GM13977 (cell line): ENCODE measurements around the gene CMAS.
A peak's percentile ranks its signal among the peaks of the same experiment; 100 is the strongest.
"Not testable (repeated sequence)": the region's sequence is repeated elsewhere in the genome, so short reads cannot be mapped to it uniquely, and the experiment has no call there.

Experiments used
- DNase-seq: peaks from one replicate; pipeline ENCODE4 v3.0.0; 2012; ENCODE audit warnings: low spot score
- in situ Hi-C: fragments of 300-500 bp; cut with MboI; formaldehyde crosslinking; loops from one replicate; pipeline ENCODE4 v1.12.0; 2022; ENCODE audit warnings: low sequenced_read_pairs, low pct_unique_long_range_greater_than_20kb, mixed read lengths, inconsistent platforms; ENCODE audit not compliant: unreplicated experiment
- TF ChIP-seq, protein P1 (sequence below): IDR thresholded peaks from 2 replicates; pipeline ENCODE4 v1.5.1; 2012; ENCODE audit warnings: mild to moderate bottlenecking, control low read depth; ENCODE audit not compliant: insufficient read depth; ENCODE audit errors: extremely low read depth, missing control alignments

Gene CMAS

DNA sequence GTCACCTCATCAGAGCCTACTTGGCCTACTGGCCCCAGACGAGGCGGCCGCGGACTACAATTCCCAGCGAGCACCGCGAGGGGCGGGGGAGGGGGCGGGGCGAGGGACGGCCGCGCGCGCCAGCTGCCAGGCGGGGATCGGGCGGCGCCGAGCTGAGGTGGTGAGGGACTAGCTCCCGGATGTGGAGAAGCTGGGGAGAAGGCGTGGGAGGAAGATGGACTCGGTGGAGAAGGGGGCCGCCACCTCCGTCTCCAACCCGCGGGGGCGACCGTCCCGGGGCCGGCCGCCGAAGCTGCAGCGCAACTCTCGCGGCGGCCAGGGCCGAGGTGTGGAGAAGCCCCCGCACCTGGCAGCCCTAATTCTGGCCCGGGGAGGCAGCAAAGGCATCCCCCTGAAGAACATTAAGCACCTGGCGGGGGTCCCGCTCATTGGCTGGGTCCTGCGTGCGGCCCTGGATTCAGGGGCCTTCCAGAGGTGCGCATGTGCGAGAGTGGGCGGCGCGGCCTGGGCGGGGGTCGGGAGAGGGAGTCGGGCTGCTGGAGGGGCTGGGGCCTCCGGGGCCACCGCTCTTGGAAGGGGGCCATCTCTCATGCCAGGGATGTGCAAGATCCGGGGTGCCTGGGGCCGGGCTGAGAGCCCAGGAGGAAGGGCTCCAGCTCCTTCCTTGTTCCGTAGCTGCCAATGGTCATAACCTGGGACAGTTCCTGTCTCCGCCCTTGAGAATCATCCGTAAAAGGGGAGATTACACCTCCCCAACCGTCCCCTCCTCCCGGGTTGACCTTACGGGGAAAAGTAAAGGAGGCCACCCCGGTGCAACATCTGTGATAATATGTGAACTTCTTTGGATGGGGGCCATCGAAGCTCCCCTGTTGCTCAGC lies at the start of gene CMAS:
Gene CMAS (plus strand): TSS at position 129 of the 878 bp plus-strand sequence. CDS start 86 bp downstream, at position 215.
- in situ Hi-C loops: no loop called here
- peak; percentile 89 for DNase-seq
- TF ChIP-seq, protein P1, sequence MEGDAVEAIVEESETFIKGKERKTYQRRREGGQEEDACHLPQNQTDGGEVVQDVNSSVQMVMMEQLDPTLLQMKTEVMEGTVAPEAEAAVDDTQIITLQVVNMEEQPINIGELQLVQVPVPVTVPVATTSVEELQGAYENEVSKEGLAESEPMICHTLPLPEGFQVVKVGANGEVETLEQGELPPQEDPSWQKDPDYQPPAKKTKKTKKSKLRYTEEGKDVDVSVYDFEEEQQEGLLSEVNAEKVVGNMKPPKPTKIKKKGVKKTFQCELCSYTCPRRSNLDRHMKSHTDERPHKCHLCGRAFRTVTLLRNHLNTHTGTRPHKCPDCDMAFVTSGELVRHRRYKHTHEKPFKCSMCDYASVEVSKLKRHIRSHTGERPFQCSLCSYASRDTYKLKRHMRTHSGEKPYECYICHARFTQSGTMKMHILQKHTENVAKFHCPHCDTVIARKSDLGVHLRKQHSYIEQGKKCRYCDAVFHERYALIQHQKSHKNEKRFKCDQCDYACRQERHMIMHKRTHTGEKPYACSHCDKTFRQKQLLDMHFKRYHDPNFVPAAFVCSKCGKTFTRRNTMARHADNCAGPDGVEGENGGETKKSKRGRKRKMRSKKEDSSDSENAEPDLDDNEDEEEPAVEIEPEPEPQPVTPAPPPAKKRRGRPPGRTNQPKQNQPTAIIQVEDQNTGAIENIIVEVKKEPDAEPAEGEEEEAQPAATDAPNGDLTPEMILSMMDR: no peak

DNA sequence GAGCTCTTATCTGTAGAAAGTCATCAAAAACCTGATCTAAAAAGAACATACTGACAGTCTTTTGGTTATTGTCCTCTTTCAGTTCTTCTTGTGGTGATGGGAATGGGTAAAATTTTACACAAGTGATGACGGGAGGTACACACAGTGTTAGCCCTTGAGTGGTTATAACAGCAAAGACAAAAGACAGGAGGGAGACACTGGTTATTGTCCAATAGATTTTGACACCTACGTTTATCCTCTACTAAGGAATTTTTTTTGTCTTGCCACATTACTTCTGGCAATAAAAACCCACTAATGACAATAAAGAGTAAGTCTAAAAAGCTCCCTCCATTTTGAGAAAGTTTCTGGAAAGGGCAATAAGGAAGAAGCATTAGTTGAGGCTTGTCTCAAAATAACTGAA lies 47.7 kb upstream of the CMAS start:
- no peak for DNase-seq
- TF ChIP-seq, protein P1: no peak
- in situ Hi-C loops: no loop called here

DNA sequence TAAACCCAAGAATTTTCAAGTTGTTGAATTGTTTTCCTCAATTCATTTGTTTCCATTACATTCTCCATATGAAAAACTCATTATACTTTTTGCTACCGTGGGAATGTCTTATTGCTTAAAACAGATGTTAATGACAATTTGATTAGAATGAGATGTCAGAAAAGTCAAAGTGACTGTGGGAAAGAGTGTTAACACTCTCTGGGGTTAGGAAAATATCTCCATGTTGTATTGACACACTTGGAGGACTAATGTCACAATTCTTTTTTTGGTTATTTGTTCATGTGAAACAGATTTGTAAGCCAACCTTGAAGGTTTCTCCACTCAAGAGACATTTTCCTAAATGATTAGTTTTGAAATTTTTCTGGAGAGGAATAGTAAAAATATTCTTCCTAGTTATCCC lies 47.2 kb upstream of the CMAS start:
- TF ChIP-seq, protein P1: no peak
- DNase-seq: no peak
- in situ Hi-C loops: no loop called here

DNA sequence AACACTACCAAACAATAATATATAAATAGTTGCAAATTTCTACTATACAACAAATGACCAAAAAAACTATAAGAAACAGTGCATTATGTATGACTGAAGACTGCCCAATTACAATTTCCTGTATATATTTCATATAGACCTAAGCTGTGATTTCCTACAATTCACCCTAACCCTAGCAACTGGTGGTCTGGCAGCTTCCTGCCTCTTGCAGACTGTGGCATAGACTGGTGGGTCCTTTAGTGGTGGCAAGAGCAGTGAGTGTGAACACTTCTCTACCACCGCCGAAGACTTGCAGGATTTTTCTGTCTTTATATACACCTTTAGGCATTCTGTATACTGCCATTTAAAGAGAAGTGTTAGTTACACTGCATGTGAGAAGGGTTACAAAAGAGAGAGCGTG lies 43.6 kb upstream of the CMAS start:
- in situ Hi-C loops: loop anchor here (25.0 kb wide), 1 partner anchor 290 kb away; no protein-coding TSS in a partner anchor
- no peak for DNase-seq
- TF ChIP-seq, protein P1: no peak

DNA sequence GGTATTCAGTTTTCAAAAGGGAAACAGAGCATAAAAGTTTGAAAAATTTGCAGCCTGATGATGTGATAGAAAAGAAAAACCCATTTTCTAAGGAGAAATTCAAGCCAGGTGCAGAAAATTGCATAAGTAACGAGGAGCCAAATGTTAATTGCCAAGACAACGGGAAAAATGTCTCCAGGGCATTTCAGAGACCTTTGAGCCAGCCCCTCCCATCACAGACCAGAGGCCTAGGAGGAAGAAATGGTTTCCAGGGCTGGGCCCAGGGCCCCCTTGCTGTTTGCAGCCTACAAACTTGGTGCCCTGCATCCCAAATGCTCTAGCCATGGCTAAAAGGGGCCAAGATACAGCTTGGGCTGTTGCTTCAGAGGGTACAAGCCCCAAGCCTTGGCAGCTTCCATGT lies 38.2 kb upstream of the CMAS start:
- DNase-seq: not testable (repeated sequence)
- in situ Hi-C loops: loop anchor here (25.0 kb wide), 1 partner anchor 295 kb away; no protein-coding TSS in a partner anchor

DNA sequence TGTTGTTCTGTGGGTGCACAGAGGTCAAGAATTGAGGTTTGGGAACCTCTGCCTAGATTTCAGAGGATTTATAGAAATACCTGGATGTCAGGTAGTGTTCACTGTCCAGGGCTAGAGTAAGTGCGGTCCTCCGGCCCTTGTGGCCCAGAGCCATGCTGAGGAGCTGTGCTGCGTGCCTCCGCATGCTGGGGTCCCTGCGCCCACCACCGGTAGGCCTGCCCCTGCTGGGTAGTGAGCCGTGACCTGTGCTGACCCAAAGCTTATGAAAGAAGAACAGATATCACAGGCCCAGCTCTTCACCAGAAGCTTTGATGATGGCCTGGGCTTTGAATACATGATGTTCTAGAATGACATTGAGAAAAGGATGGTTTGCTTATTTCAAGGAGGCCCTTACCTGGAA lies 37.8 kb upstream of the CMAS start:
- TF ChIP-seq, protein P1: no peak
- in situ Hi-C loops: loop anchor here (25.0 kb wide), 1 partner anchor 296 kb away; no protein-coding TSS in a partner anchor
- DNase-seq: no peak

DNA sequence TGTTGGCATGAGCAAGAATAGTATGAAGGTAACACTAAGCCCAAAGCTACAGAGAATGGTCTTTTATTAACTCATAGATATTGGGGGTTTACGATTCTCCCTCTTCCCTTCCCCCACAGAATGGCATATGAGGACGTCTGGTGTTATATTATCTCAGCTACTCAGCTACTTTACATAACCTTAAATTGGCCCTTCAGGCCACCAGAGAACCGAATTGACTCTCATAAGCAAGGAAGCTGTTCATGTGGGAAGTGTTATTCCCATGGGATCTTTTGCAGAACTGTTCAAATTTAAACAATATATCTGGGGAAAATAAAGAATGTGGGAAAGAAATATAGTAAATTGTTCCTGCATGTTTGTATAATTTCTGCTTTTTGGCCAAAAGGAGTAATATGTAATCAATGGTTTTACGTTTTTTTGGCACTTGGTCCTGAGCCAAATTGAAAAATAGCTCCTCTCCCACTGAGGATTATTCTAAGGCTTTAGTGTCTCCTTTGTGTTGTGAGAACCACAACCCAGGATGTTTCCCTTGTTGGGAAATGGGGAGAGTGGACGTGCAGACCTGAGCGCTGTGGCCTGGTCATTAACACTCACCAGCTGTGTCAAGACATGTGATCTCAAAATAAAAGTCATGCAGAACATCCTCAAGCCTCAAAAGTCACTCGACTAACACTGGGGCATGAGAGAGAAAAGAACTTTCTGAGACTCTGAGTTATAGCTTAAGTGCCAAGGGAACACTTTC lies 31.8 kb upstream of the CMAS start:
- in situ Hi-C loops: loop anchor here (25.0 kb wide), 1 partner anchor 302 kb away; no protein-coding TSS in a partner anchor
- DNase-seq: no peak
- TF ChIP-seq, protein P1: no peak
